ENCODE results near the gene GLI1. TPM values are rescaled to one million over a fixed set of nuclear protein-coding genes. Genes with fewer than 3 reads are reported as not detected.

GLI1 gene
- total RNA-seq, 2 donors from 2014 or later: 3.4 to 6.4 TPM

DNA sequence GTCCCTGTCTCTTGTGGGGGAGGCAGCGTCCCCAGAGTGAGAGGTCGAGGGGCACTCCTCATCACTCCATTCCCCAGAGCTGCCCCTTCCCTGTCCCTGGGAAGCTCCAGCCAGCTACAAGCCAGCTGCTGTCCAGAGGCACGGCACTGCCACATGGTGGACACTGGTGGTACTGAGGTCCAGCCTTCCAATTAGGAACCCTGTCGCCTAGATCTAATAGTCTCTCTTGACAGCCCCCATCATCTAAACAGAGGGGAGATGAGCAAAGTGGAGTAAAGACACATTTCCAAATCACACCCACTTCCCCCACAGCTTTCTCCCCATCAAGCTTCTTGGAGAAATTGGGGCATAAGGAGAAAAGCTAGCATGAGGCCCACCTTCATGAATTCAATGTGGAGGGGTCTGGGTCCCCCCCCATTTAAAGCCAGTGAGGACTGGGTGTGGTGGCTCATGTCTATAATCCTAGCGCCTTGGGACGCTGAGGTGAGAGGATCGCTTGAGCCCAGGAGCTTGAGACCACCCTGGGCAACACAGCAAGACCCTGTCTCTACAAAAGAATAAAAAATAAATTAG, 6.6 kb upstream of the GLI1 start:
- H3K9me3 Mint-ChIP-seq: no peaks in the 10 kb centered on the region
- H3K27me3 Mint-ChIP-seq (ENCODE audit: insufficient read depth): peaks cover 8% of the 10 kb centered on the region
- Histone ChIP-seq H3K4me1 (ENCODE audit: control insufficient read depth, insufficient read depth, low read length) (no peaks in the 10 kb centered on the region), H3K9ac (ENCODE audit: extremely low read depth, low read length, poor library complexity, severe bottlenecking) (no peak overlapping the region), H3K9me3 (ENCODE audit: control insufficient read depth, low read length) (no peaks in the 10 kb centered on the region), H3K4me3 (ENCODE audit: low read length) (no peak overlapping the region), H3K36me3 (ENCODE audit: control insufficient read depth, insufficient read depth, low read length) (no peaks in the 10 kb centered on the region), H3K27me3 (ENCODE audit: control insufficient read depth, insufficient read depth, low read length, poor library complexity, severe bottlenecking) (no peaks in the 10 kb centered on the region), H3K27ac (ENCODE audit: low read depth, low read length) (no peak overlapping the region)
- H3K4me3 Mint-ChIP-seq: no peak overlapping the region
- no peaks in the 10 kb centered on the region for H3K36me3 Mint-ChIP-seq (ENCODE audit: low read depth)
- TF ChIP-seq, protein P1, sequence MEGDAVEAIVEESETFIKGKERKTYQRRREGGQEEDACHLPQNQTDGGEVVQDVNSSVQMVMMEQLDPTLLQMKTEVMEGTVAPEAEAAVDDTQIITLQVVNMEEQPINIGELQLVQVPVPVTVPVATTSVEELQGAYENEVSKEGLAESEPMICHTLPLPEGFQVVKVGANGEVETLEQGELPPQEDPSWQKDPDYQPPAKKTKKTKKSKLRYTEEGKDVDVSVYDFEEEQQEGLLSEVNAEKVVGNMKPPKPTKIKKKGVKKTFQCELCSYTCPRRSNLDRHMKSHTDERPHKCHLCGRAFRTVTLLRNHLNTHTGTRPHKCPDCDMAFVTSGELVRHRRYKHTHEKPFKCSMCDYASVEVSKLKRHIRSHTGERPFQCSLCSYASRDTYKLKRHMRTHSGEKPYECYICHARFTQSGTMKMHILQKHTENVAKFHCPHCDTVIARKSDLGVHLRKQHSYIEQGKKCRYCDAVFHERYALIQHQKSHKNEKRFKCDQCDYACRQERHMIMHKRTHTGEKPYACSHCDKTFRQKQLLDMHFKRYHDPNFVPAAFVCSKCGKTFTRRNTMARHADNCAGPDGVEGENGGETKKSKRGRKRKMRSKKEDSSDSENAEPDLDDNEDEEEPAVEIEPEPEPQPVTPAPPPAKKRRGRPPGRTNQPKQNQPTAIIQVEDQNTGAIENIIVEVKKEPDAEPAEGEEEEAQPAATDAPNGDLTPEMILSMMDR (conservative IDR thresholded peaks at IDR 0.05): peak; percentile 92
- DNase-seq: peak; percentile 99
- H3K27ac Mint-ChIP-seq: no peak overlapping the region
- WGBS, 2 experiments (ENCODE audit: insufficient coverage in 1 of 2, insufficient read length in 1 of 2): 20 to 40% methylated on average over 2 to 7 of the region's 7 CpGs
- H3K4me1 Mint-ChIP-seq: peaks cover 20% of the 10 kb centered on the region

DNA sequence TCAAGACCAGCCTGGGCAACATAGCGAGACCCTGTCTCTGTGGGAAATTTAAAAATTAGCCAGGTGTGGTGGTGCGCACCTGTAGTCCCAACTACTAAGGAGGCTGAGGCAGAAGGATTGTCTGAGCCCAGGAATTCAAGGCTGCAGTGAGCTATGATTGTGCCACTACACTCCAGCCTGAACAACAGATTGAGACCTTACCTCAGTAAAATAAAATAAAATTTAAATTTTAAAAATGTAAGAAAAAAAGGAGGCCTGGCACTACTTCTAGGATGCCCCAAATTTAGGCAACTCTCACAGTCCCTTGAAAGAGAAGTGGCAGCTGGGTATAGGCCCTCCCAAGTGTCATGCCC, 5.4 kb upstream of the GLI1 start:
- Histone ChIP-seq H3K4me3 (ENCODE audit: low read length) (no peak overlapping the region), H3K4me1 (ENCODE audit: control insufficient read depth, insufficient read depth, low read length) (no peaks in the 10 kb centered on the region), H3K9ac (ENCODE audit: extremely low read depth, low read length, poor library complexity, severe bottlenecking) (no peak overlapping the region), H3K27me3 (ENCODE audit: control insufficient read depth, insufficient read depth, low read length, poor library complexity, severe bottlenecking) (no peaks in the 10 kb centered on the region), H3K36me3 (ENCODE audit: control insufficient read depth, insufficient read depth, low read length) (no peaks in the 10 kb centered on the region), H3K27ac (ENCODE audit: low read depth, low read length) (no peak overlapping the region), H3K9me3 (ENCODE audit: control insufficient read depth, low read length) (no peaks in the 10 kb centered on the region)
- Mint-ChIP-seq H3K4me3 (no peak overlapping the region), H3K27me3 (ENCODE audit: insufficient read depth) (peaks cover 8% of the 10 kb centered on the region), H3K9me3 (no peaks in the 10 kb centered on the region), H3K36me3 (ENCODE audit: low read depth) (no peaks in the 10 kb centered on the region), H3K4me1 (peaks cover 24% of the 10 kb centered on the region), H3K27ac (peak overlapping the region; percentile 55)
- no peak for DNase-seq
- TF ChIP-seq, protein P1 (conservative IDR thresholded peaks at IDR 0.05): no peak
- 86 to 100% methylated on average over 2 of the region's 2 CpGs for WGBS, 2 experiments (ENCODE audit: insufficient coverage in 1 of 2, insufficient read length in 1 of 2)

DNA sequence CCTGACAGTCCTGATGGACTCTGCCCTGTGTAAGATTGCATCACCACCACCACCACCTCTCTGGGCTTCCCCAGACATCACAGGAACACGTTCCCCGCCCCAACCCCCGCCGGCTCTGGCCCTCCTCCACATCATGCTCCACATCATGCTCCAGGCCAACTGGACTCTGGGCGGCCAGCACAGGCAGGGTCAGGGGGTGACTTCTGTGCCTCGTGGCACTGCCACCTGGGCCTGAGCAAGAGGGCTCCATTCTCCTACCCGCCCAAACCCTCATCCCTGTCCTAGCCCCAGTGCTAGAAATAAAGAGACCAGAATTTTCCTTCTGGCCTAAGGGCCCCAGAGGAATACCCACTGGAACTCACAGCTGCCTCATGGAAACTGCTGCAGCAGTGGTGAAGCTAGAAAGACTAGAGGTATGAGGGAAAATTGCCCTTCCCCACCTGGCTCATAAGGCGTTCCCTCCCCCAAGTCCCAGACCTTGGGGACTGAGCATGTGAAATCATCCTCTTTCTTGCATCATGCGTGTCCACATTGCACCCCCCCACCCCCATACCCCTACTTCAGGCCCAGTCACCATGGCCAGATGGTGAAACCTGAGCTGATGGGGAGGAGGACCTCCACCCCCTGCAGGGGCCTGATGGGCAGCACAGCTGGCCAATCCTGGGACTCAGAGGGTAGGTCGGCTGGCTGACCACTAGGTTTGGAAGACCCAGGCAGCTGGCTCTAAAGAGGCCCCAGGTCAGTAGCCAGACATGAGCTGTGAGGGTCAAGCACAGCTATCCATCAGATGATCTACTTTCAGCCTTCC, 4.8 kb upstream of the GLI1 start, which contains the start of gene INHBE:
INHBE (plus strand) TSS at position 742 of the 808 bp plus-strand sequence. CDS start 230 bp downstream, outside the sequence.
- no peak within 1 kb of the TSS for H3K9ac ChIP-seq (ENCODE audit: extremely low read depth, low read length, poor library complexity, severe bottlenecking)
- peak; percentile 97 for DNase-seq

More for the DNA sequence above, 4.8 kb upstream of the GLI1 start, which contains the start of gene INHBE:
- Histone ChIP-seq H3K9me3 (ENCODE audit: control insufficient read depth, low read length) (no peaks in the 10 kb centered on the region), H3K27me3 (ENCODE audit: control insufficient read depth, insufficient read depth, low read length, poor library complexity, severe bottlenecking) (no peaks in the 10 kb centered on the region), H3K4me1 (ENCODE audit: control insufficient read depth, insufficient read depth, low read length) (no peaks in the 10 kb centered on the region), H3K4me3 (ENCODE audit: low read length) (no peak within 1 kb of the TSS), H3K36me3 (ENCODE audit: control insufficient read depth, insufficient read depth, low read length) (no peaks in the 10 kb centered on the region), H3K27ac (ENCODE audit: low read depth, low read length) (peak within 1 kb of the TSS; percentile 86)
- Mint-ChIP-seq H3K4me3 (peak within 1 kb of the TSS; percentile 35), H3K27me3 (ENCODE audit: insufficient read depth) (peaks cover 8% of the 10 kb centered on the region), H3K36me3 (ENCODE audit: low read depth) (no peaks in the 10 kb centered on the region), H3K9me3 (no peaks in the 10 kb centered on the region), H3K27ac (peak within 1 kb of the TSS; percentile 72), H3K4me1 (peaks cover 24% of the 10 kb centered on the region)
- TF ChIP-seq, protein P1 (conservative IDR thresholded peaks at IDR 0.05): no peak
- 63 to 71% methylated on average over 3 to 10 of the region's 10 CpGs for WGBS, 2 experiments (ENCODE audit: insufficient coverage in 1 of 2, insufficient read length in 1 of 2)

All from endodermal cell (in vitro differentiated cells).